ENCODE results near the gene DGKI. TPM values are rescaled to one million over a fixed set of nuclear protein-coding genes. Genes with fewer than 3 reads are reported as not detected.

DGKI gene
- total RNA-seq, 1 experiment from 2014 or later: 0.55 TPM

DNA sequence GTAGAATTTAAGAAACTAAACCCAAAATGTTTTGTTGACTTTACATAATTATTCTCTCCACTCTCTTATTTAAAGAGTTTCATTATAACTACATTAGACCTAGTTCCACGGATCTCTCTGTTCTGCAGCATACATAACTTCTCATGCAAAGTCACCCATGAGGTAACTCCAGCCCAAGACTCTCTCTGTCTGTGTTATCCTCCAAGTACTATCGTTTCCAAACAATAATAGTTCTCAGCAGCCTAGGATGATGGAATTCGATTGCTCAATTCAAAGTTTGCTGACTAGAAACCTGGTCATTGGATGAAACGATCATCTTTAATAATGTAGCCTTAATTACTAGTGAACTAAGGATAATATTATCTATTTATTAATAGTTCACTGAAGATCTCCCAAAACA lies 300.1 kb downstream of the DGKI start:
- no peak overlapping the region for H3K14ac ChIP-seq (ENCODE audit: insufficient read depth, low read length)
- no peak overlapping the region for H2BK5ac ChIP-seq (ENCODE audit: insufficient read length, low read length)
- no peak overlapping the region for H3T11ph ChIP-seq (ENCODE audit: low read length)
- H3K9ac ChIP-seq (ENCODE audit: extremely low read depth, insufficient read length, low read length): no peak overlapping the region
- H3K27me3 ChIP-seq (ENCODE audit: insufficient read depth, low read length): no peaks in the 10 kb centered on the region
- no peaks in the 10 kb centered on the region for H3K79me2 ChIP-seq (ENCODE audit: insufficient read depth, low read length)
- no peak for DNase-seq
- H2BK120ac ChIP-seq (ENCODE audit: low read depth, low read length, poor library complexity, severe bottlenecking): no peak overlapping the region
- no peak overlapping the region for H2BK15ac ChIP-seq (ENCODE audit: low read depth, low read length)
- H2BK12ac ChIP-seq (ENCODE audit: insufficient read length, low read depth, low read length): no peak overlapping the region
- no peak overlapping the region for H2AK5ac ChIP-seq (ENCODE audit: insufficient read length, low read length)
- H3K27ac Mint-ChIP-seq: no peak overlapping the region
- TF ChIP-seq, protein P1, sequence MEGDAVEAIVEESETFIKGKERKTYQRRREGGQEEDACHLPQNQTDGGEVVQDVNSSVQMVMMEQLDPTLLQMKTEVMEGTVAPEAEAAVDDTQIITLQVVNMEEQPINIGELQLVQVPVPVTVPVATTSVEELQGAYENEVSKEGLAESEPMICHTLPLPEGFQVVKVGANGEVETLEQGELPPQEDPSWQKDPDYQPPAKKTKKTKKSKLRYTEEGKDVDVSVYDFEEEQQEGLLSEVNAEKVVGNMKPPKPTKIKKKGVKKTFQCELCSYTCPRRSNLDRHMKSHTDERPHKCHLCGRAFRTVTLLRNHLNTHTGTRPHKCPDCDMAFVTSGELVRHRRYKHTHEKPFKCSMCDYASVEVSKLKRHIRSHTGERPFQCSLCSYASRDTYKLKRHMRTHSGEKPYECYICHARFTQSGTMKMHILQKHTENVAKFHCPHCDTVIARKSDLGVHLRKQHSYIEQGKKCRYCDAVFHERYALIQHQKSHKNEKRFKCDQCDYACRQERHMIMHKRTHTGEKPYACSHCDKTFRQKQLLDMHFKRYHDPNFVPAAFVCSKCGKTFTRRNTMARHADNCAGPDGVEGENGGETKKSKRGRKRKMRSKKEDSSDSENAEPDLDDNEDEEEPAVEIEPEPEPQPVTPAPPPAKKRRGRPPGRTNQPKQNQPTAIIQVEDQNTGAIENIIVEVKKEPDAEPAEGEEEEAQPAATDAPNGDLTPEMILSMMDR (conservative IDR thresholded peaks at IDR 0.05): no peak
- H4K5ac ChIP-seq (ENCODE audit: insufficient read length, low read depth, low read length): no peak overlapping the region
- no CpG with 5 or more reads among the region's 4 CpGs for whole genome bisulfite sequencing (ENCODE audit: extremely low coverage, insufficient read length, low lambda C conversion rate)
- no peaks in the 10 kb centered on the region for H3K9me3 Mint-ChIP-seq
- H2BK20ac ChIP-seq (ENCODE audit: low read depth, low read length, poor library complexity, severe bottlenecking): no peak overlapping the region
- no peak overlapping the region for H3K56ac ChIP-seq (ENCODE audit: insufficient read length, low read depth, low read length)
- 0 out of 4 replicates have a peak, but pooled peaks cover 0 to 4% of the 10 kb centered on the region in 2 experiments for H3K4me1 Mint-ChIP-seq
- no peaks in the 10 kb centered on the region for H3K27me3 Mint-ChIP-seq (ENCODE audit: low read depth)
- no peaks in the 10 kb centered on the region for H4K20me1 ChIP-seq (ENCODE audit: control insufficient read depth, insufficient read depth, insufficient read length)
- H3K4ac ChIP-seq (ENCODE audit: low read depth, low read length): no peak overlapping the region
- H4K8ac ChIP-seq (replicated peaks; ENCODE audit: insufficient read length, low read depth, low read length): no peak overlapping the region
- H3K23me2 ChIP-seq (ENCODE audit: insufficient read length, low read depth, low read length, poor library complexity, severe bottlenecking): no peaks in the 10 kb centered on the region
- H2AFZ ChIP-seq (ENCODE audit: low read length): no peak overlapping the region
- H3K18ac ChIP-seq (ENCODE audit: insufficient read length, low read depth, low read length): no peak overlapping the region
- no peaks in the 10 kb centered on the region for H3K9me3 ChIP-seq (ENCODE audit: control insufficient read depth, low read depth, low read length)
- H3K4me2 ChIP-seq (ENCODE audit: insufficient read depth, insufficient read length, low read length): no peak overlapping the region
- H4K91ac ChIP-seq (ENCODE audit: insufficient read length, low read depth, low read length): no peak overlapping the region
- no peak overlapping the region for H3K27ac ChIP-seq (ENCODE audit: insufficient read length, low read depth, low read length)
- no peak overlapping the region for H3K23ac ChIP-seq (ENCODE audit: insufficient read length, low read depth, low read length)
- H3K4me3 Mint-ChIP-seq: no peak overlapping the region
- H3K79me1 ChIP-seq (ENCODE audit: insufficient read depth, low read depth, low read length, poor library complexity, severe bottlenecking): no peaks in the 10 kb centered on the region
- H3K4me1 ChIP-seq (ENCODE audit: insufficient read depth, low read length): no peaks in the 10 kb centered on the region
- H3K36me3 Mint-ChIP-seq (ENCODE audit: insufficient read depth in 1 of 3, low read depth in 3 of 3): no peaks in the 10 kb centered on the region
